Small intestine (tissue), 7 donors: Measurements from ENCODE around the gene TENM3. TPM values are rescaled to one million over a fixed set of nuclear protein-coding genes. Genes with fewer than 3 reads are reported as not detected.

Experiments
- DNase-seq, 2 donors: peaks; one replicate each; pipeline versions ENCODE4 v3.0.0 to v3.0.0-alpha.2; 2013
- FAIRE-seq: peaks from 2 replicates; lab custom pipeline; 2012; peaks lifted over from hg19 to GRCh38; lab: Jason Lieb, UNC
- H3K27ac ChIP-seq, 3 donors: one replicate each; pipeline ENCODE4 v1.5.1; 2013; ENCODE audit warnings: low read length in 2 of 3, mild to moderate bottlenecking in 2 of 3, control low read depth in 1 of 3, inconsistent platforms in 1 of 3, low read depth in 1 of 3, moderate library complexity in 1 of 3
- H3K27me3 ChIP-seq, 3 donors: one replicate each; pipeline ENCODE4 v1.6.1; 2013; ENCODE audit warnings: low read length in 3 of 3, inconsistent platforms in 1 of 3; ENCODE audit not compliant: control insufficient read depth in 3 of 3, insufficient read depth in 3 of 3
- H3K36me3 ChIP-seq, 3 donors: one replicate each; pipeline ENCODE4 v1.6.1; 2013; ENCODE audit warnings: low read length in 3 of 3, inconsistent platforms in 1 of 3, low read depth in 1 of 3, mild to moderate bottlenecking in 1 of 3, moderate library complexity in 1 of 3; ENCODE audit not compliant: control insufficient read depth in 3 of 3, insufficient read depth in 2 of 3
- H3K4me1 ChIP-seq, 3 donors: one replicate each; pipeline ENCODE4 v1.6.1; 2013; ENCODE audit warnings: low read length in 2 of 3, inconsistent platforms in 1 of 3, low read depth in 1 of 3, mild to moderate bottlenecking in 1 of 3, moderate library complexity in 1 of 3; ENCODE audit not compliant: control insufficient read depth in 3 of 3, insufficient read depth in 2 of 3
- H3K4me3 ChIP-seq, 3 donors: one replicate each; pipeline ENCODE4 v1.5.1; 2013; ENCODE audit warnings: low read length in 3 of 3, control low read depth in 1 of 3, inconsistent platforms in 1 of 3, low read depth in 1 of 3, mild to moderate bottlenecking in 1 of 3, moderate library complexity in 1 of 3
- H3K9me3 ChIP-seq, 2 donors: one replicate each; pipeline ENCODE4 v1.6.1; 2013; ENCODE audit warnings: low read depth in 1 of 2, low read length in 1 of 2; ENCODE audit not compliant: control insufficient read depth in 2 of 2, insufficient read depth in 1 of 2
- WGBS, 3 donors: extraction: QIAGEN DNeasy Blood & Tissue Kit; methylation state at CpG; one replicate each; pipeline ENCODE4 v1.1.7; 2013; 5-methylcytosine and 5-hydroxymethylcytosine counted together
- polyA plus RNA-seq, 4 donors: library from polyadenylated mRNA; stranded (reverse) in 3 of 4; unstranded in 1 of 4; fragments of 200-250 nt in 3 of 4; fragments of 120-200 nt in 1 of 4; gene quantifications; one replicate each; pipeline versions ENCODE4 v1.2.1 to v1.2.3, GENCODE V29; 2013
- donor health status: healthy with polysubstance abuse.
- donor health status: control.
- donor health status: control.
- donor health status: Bipolar disorder and iron deficiency.
- donor health status: healthy.

Gene TENM3
- polyA plus RNA-seq, 4 donors: 0.45 to 4.5 (median 1.1) TPM

DNA sequence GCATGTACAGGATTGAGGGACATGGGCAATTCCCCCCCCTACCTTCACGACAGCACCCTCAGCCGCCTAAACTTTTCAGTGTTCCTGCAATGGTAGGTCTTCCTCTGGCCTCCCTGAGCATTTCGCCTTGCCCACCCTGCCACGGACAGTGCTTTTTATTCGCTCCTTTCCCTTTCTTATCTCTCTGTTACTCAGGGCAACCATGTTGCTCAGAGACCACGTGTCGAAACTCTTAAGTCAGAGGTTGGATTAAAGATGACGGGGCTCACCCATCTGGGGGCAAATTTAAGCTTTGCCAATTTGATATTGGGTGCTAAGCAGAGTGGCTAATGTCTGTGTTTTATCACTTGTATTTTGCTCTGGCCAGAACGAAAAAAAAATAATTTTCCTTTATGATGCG, 20.4 kb downstream of the TENM3 start:
- WGBS, 3 donors: 86 to 88% (median 86%) methylated on average over 10 of the region's 10 CpGs

DNA sequence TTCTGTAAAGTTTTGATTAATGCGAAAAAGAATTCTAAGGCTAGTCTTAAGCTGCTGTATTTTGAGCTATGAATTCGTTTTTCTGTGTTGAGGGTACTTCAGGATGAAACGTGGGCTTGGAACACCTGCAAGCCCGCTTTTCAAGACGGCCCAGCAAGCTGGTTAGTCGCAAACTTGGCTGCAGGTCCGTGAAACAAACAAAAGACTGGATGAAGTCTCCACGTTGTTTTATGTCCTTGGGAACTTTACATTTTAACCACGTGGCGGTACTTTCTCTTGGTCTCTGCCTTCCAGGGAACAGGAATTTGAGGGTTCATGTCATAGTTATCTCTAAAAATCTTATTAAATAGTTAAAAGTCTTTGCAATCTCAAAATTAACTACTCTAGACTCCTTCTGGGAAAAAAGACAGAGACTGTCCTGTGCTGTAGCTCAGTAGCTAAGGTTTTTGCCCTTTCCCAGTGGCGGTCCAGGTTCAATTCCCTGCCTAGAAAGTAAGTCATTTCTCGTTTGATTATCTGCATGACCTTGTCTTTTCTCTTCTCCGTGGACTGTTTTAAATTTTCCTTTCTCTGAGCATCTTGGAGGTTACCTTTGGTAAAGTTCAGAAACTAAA, 21.0 kb downstream of the TENM3 start:
- FAIRE-seq (no peak), DNase-seq (no peak)
- WGBS, 3 donors: 68 to 78% (median 71%) methylated on average over 13 of the region's 13 CpGs
- Histone ChIP-seq H3K36me3 (no peaks in the 10 kb centered on the region), H3K27me3 (no peaks in the 10 kb centered on the region), H3K4me3 (no peak overlapping the region), H3K9me3 (peaks cover 0 to 3% of the 10 kb centered on the region in 2 donors), H3K4me1 (peaks cover 0 to 2% (median 0%) of the 10 kb centered on the region in 3 donors), H3K27ac (no peak overlapping the region)

More for the DNA sequence above, 20.4 kb downstream of the TENM3 start:
- H3K27ac ChIP-seq: no peak overlapping the region
- H3K9me3 ChIP-seq: peaks cover 0 to 3% of the 10 kb centered on the region in 2 donors
- no peaks in the 10 kb centered on the region for H3K36me3 ChIP-seq
- DNase-seq (no peak), FAIRE-seq (no peak)
- H3K27me3 ChIP-seq: no peaks in the 10 kb centered on the region
- no peak overlapping the region for H3K4me3 ChIP-seq
- no peaks in the 10 kb centered on the region for H3K4me1 ChIP-seq

DNA sequence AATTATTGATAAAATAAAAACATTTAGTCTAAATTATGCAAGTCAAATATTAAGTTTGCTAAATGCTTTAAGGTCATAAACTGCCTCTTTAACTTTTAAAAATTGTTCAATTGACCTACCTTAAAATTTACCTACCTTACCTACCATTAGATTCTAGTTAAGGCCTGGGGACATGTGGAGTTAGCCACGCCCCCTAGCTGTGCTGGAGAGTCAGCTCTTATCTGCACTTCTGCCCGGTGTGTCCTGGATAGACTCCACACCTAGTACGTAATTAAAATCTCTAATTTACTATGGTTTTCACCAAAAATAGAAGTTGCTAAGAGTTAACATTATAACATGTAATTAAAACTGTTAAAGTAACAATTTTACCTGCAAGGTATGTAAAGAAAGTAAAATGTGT, 22.7 kb downstream of the TENM3 start:
- FAIRE-seq: peak; percentile 71
- WGBS, 3 donors: 31 to 59% (median 32%) methylated on average over 3 of the region's 3 CpGs
- Histone ChIP-seq H3K27me3 (no peaks in the 10 kb centered on the region), H3K4me3 (no peak overlapping the region), H3K9me3 (peaks cover 0 to 3% of the 10 kb centered on the region in 2 donors), H3K4me1 (peaks cover 0 to 4% (median 0%) of the 10 kb centered on the region in 3 donors), H3K36me3 (no peaks in the 10 kb centered on the region), H3K27ac (no peak overlapping the region)
- peak in 1 of 2 donors; percentile 30 for DNase-seq

DNA sequence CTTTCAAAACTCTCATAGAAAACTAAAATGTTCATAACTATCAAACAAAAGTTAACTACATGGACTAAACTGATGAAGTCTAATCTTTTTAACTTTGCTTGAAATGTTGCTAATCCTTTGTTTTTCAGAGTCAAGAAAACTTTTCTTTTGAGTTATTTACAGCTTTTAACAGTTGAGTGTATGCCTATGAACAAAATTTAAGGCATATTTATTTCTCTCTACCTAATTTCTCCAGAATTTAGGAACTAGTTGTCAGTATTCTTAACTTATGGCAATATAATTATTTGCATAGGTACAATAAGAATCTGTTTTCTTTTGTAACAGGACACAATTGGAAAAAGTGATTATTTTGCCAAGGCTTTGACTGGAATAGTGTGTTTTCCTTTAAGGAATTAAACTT, 23.8 kb downstream of the TENM3 start:
- no peak for FAIRE-seq
- peaks cover 0 to 4% (median 0%) of the 10 kb centered on the region in 3 donors for H3K4me1 ChIP-seq
- H3K27me3 ChIP-seq: no peaks in the 10 kb centered on the region
- no peak overlapping the region for H3K4me3 ChIP-seq
- peaks cover 0 to 3% of the 10 kb centered on the region in 2 donors for H3K9me3 ChIP-seq
- H3K36me3 ChIP-seq: no peaks in the 10 kb centered on the region
- no peak overlapping the region for H3K27ac ChIP-seq
- no peak for DNase-seq

DNA sequence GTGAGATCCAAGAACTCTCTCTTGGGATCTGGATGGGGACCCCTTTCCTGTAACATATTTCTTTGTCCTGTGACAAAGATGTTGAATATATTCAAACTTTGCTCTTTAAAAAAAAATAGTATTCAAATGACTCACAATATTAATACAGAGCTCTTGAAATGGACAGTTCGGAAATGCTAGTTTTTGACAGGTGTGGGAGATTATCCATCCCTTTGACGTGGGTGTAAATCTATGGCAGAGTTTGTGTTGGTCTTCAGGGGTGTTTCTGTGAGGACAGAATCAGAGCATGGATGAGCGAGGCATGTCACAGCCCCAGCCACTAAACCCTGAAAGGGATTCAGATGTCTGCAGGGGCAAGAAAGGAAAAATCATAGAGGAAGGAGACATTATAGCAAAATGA, 25.8 kb downstream of the TENM3 start:
- FAIRE-seq: no peak
- Histone ChIP-seq H3K4me3 (no peak overlapping the region), H3K9me3 (peaks cover 0 to 9% of the 10 kb centered on the region in 2 donors), H3K36me3 (no peaks in the 10 kb centered on the region), H3K27ac (no peak overlapping the region), H3K27me3 (no peaks in the 10 kb centered on the region), H3K4me1 (peaks cover 0 to 4% (median 0%) of the 10 kb centered on the region in 3 donors)
- no peak for DNase-seq
- WGBS, 3 donors: 67 to 80% (median 79%) methylated on average over 3 of the region's 3 CpGs

DNA sequence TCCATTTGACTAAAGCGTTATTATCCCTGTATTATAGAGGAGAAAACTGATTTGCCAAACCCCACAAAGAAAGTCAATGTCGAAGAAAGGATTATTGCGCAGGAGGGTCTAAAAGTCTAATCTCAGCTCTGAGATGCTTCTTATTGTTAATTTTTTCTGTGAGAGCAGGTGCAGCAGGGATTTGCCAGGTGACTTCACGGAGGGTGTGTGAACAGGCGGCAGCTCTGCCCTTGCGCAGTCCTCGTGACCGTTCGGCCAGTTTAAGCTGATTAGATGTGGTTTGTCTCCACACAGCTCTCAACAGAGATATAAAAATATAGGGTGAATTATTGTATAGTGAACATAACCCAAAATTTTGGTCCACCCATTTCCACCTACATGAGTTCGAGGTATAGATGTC, 28.5 kb downstream of the TENM3 start:
- WGBS, 3 donors: 91 to 95% (median 93%) methylated on average over 10 of the region's 10 CpGs

DNA sequence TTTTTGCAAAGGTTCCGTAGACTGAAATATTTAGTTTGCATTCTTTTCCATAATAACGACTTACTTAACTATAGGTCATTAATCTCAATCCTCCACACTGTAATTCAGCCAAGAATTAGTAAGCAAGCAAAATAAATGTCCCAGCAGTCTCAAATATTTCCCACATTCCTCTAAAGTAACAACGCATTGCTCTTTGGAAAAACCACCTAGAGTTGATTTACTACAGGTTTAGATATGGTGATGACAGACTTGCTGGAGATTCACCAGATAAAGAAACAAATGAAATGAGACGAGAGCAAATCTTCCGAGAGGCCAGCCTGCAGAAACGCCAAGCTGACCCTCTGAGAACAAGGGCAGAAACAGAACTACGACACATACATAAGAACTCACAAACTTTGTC, 28.9 kb downstream of the TENM3 start:
- Histone ChIP-seq H3K36me3 (no peaks in the 10 kb centered on the region), H3K27ac (no peak overlapping the region), H3K4me3 (no peak overlapping the region), H3K27me3 (no peaks in the 10 kb centered on the region), H3K9me3 (peaks cover 0 to 9% of the 10 kb centered on the region in 2 donors), H3K4me1 (peaks cover 0 to 11% (median 0%) of the 10 kb centered on the region in 3 donors)
- no peak for FAIRE-seq
- WGBS, 3 donors: 73 to 92% (median 85%) methylated on average over 7 of the region's 7 CpGs
- no peak for DNase-seq

More for the DNA sequence above, 28.5 kb downstream of the TENM3 start:
- no peaks in the 10 kb centered on the region for H3K27me3 ChIP-seq
- no peaks in the 10 kb centered on the region for H3K36me3 ChIP-seq
- DNase-seq: no peak
- peaks cover 0 to 9% of the 10 kb centered on the region in 2 donors for H3K9me3 ChIP-seq
- no peak for FAIRE-seq
- H3K27ac ChIP-seq: no peak overlapping the region
- H3K4me1 ChIP-seq: peaks cover 0 to 11% (median 0%) of the 10 kb centered on the region in 3 donors
- no peak overlapping the region for H3K4me3 ChIP-seq

DNA sequence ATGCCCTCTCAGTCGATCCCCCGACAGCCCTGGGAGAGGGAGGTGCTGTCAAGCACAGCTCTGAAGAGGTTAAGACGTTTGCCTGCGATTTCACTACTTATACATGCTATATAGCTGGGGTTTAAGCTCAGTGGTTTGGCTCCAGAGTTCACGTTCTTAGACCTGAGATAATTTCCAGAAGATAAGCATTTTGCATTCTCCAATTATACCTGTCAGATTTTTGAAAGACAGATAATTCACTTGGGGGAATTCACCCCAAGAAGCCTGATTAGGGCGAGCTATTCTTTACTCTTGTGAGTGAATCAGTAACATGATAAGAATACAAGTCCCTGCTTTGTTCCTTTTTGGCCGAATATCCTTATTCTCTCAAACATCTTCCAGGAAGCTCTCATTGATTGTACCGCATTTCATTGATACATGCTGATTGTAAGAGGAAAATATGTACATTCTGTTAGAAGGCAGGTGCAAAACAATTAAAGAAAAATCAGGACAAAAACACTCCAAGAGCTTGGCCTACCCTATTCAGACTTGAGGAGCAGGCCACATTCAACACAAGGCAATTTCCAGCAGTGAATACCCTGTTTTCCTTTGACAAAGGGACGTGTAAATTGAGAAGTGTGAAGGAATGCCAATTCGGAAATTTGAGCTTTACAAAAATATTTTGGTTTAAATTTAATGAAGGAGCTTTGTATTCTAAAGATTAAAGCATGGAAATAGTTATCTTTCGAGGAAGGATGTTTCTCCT, 30.2 kb downstream of the TENM3 start:
- no peak for FAIRE-seq
- Histone ChIP-seq H3K9me3 (peaks cover 0 to 9% of the 10 kb centered on the region in 2 donors), H3K27ac (no peak overlapping the region), H3K4me3 (no peak overlapping the region), H3K36me3 (no peaks in the 10 kb centered on the region), H3K4me1 (peaks cover 0 to 11% (median 0%) of the 10 kb centered on the region in 3 donors), H3K27me3 (no peaks in the 10 kb centered on the region)
- DNase-seq: peak in 1 of 2 donors; percentile 8
- WGBS, 3 donors: 53 to 67% (median 63%) methylated on average over 11 of the region's 11 CpGs
